Fibroblast of skin of abdomen (primary cell): ENCODE data around the gene UNC5B.
"Not testable (repeated sequence)": the region's sequence is repeated elsewhere in the genome, so short reads cannot be mapped to it uniquely, and the experiment has no call there.

Experiments used
- DNase-seq: peaks from one replicate; pipeline ENCODE4 v3.0.0-alpha.2; 2013

Gene UNC5B

GRCh38 chr10:71284544-71285179, 72.3 kb downstream of the UNC5B start:
- no peak for DNase-seq

- DNase-seq: peak; percentile 24
These were observed 72.8 kb downstream of the UNC5B start for GRCh38 chr10:71285180-71285545.

- no peak for DNase-seq
These were observed 73.6 kb downstream of the UNC5B start for GRCh38 chr10:71285986-71286385.

- DNase-seq: no peak
These were observed 74.3 kb downstream of the UNC5B start for GRCh38 chr10:71286521-71287294.

GRCh38 chr10:71287456-71287855, 75.1 kb downstream of the UNC5B start:
- DNase-seq: no peak

GRCh38 chr10:71288461-71288860, 76.1 kb downstream of the UNC5B start:
- no peak for DNase-seq

- DNase-seq: no peak
These were observed 77.2 kb downstream of the UNC5B start for GRCh38 chr10:71289421-71290130.

- DNase-seq: no peak
These were observed 78.0 kb downstream of the UNC5B start for GRCh38 chr10:71290331-71290730.

GRCh38 chr10:71290806-71291527, 78.6 kb downstream of the UNC5B start:
- no peak for DNase-seq

- no peak for DNase-seq
These were observed 79.1 kb downstream of the UNC5B start for GRCh38 chr10:71291528-71291900.

- DNase-seq: no peak
These were observed 80.5 kb downstream of the UNC5B start for GRCh38 chr10:71292624-71293445.

GRCh38 chr10:71293446-71294084, 81.2 kb downstream of the UNC5B start:
- no peak for DNase-seq

GRCh38 chr10:71294091-71294561, 81.8 kb downstream of the UNC5B start:
- no peak for DNase-seq

GRCh38 chr10:71294856-71295255, 82.5 kb downstream of the UNC5B start:
- DNase-seq: no peak

- no peak for DNase-seq
These were observed 83.3 kb downstream of the UNC5B start for GRCh38 chr10:71295641-71296040.

- no peak for DNase-seq
These were observed 83.7 kb downstream of the UNC5B start for GRCh38 chr10:71296086-71296485.

- not testable (repeated sequence) for DNase-seq
These were observed 84.4 kb downstream of the UNC5B start for GRCh38 chr10:71296811-71297210.

GRCh38 chr10:71297343-71297742, 85.0 kb downstream of the UNC5B start:
- DNase-seq: no peak

- DNase-seq: no peak
These were observed 86.9 kb downstream of the UNC5B start for GRCh38 chr10:71299071-71299785.

GRCh38 chr10:71300555-71301370, 88.4 kb downstream of the UNC5B start:
- DNase-seq: no peak
